Stimulated activated CD4-positive, alpha-beta T cell treated with anti-CD3 and anti-CD28 coated beads, Interleukin-15, amount 100 ng/mL, for 1 hour (primary cell): ENCODE measurements around the gene MLPH.
"Not testable (repeated sequence)": the region's sequence is repeated elsewhere in the genome, so short reads cannot be mapped to it uniquely, and the experiment has no call there.

Experiments
- DNase-seq, 2 donors: peaks; one replicate each; pipeline ENCODE4 v3.0.0-alpha.2; 2020; ENCODE audit warnings: low read depth in 1 of 2, low spot score in 1 of 2

MLPH gene

GRCh38 chr2:237577956-237578870 is 91.2 kb downstream of the MLPH start:
- DNase-seq: no peak

GRCh38 chr2:237581326-237581725 is 94.3 kb downstream of the MLPH start:
- DNase-seq: no peak

GRCh38 chr2:237581751-237582746 is 95.0 kb downstream of the MLPH start:
- DNase-seq: no peak

GRCh38 chr2:237583385-237584295 is 96.6 kb downstream of the MLPH start:
- DNase-seq: no peak

- no peak for DNase-seq
Observed at GRCh38 chr2:237585590-237586221, 98.7 kb downstream of the MLPH start.

GRCh38 chr2:237588044-237588696 is 101.1 kb downstream of the MLPH start:
- DNase-seq: no peak

- DNase-seq: no peak
Observed at GRCh38 chr2:237590272-237591140, 103.5 kb downstream of the MLPH start, which contains the start of gene RAB17. TSS of gene RAB17 (minus strand) at chr2:237590734. CDS start at chr2:237586154, 4,580 bp downstream.

- DNase-seq: no peak
Observed at GRCh38 chr2:237591141-237591881, 104.3 kb downstream of the MLPH start.

GRCh38 chr2:237592425-237592980 is 105.5 kb downstream of the MLPH start:
- DNase-seq: no peak

- no peak for DNase-seq
Observed at GRCh38 chr2:237593036-237593435, 106.0 kb downstream of the MLPH start.

GRCh38 chr2:237593596-237594320 is 106.7 kb downstream of the MLPH start:
- no peak for DNase-seq

- DNase-seq: no peak
Observed at GRCh38 chr2:237594514-237594871, 107.4 kb downstream of the MLPH start.

GRCh38 chr2:237595829-237596519 is 108.9 kb downstream of the MLPH start:
- DNase-seq: not testable (repeated sequence)

GRCh38 chr2:237596520-237597195 is 109.6 kb downstream of the MLPH start:
- no peak for DNase-seq

- no peak for DNase-seq
Observed at GRCh38 chr2:237597196-237598145, 110.4 kb downstream of the MLPH start.
